Measurements from ENCODE around the gene MUC5B. TPM values are rescaled to one million over a fixed set of nuclear protein-coding genes. Genes with fewer than 3 reads are reported as not detected.

The MUC5B gene
- total and polyA plus RNA-seq, 2 donors from 2014 or later: 0.38 TPM; not detected in 1

DNA sequence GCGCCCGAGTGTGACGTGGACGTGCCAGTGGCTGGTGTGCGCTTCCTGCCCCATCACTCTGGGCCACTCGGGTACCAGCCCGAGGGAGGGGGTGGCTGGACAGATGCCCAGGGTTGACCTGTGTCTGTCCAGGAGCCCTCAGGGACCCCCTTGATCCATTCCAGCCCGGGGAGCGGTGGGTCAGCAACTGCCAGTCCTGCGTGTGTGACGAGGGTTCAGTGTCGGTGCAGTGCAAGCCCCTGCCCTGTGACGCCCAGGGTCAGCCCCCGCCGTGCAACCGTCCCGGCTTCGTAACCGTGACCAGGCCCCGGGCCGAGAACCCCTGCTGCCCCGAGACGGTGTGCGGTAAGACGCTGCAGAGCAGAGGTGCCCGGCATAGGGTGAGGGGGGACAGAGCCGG lies 34.5 kb downstream of the MUC5B start:
- Histone ChIP-seq H3K4me3 (ENCODE audit: low read length in 3 of 3) (no peak overlapping the region), H3K27ac (ENCODE audit: low read depth in 2 of 2, low read length in 2 of 2) (no peak overlapping the region), H3K27me3 (ENCODE audit: control insufficient read depth, insufficient read depth, low read length) (no peaks in the 10 kb centered on the region), H3K9me3 (ENCODE audit: control insufficient read depth in 2 of 3, insufficient read depth in 1 of 3, low read length in 3 of 3) (no peaks in the 10 kb centered on the region), H3K9ac (ENCODE audit: low read length in 3 of 3) (no peak overlapping the region), H3K36me3 (ENCODE audit: control insufficient read depth in 2 of 3, insufficient read depth in 3 of 3, low read length in 3 of 3) (no peaks in the 10 kb centered on the region), H3K4me1 (ENCODE audit: control insufficient read depth in 2 of 3, insufficient read depth in 2 of 3, low read depth in 1 of 3, low read length in 3 of 3) (peaks cover 0 to 6% (median 0%) of the 10 kb centered on the region in 3 donors)
- FAIRE-seq: no peak
- intact Hi-C loops (cut with DNase I): no loop called here
- DNase-seq: no peak
- TF ChIP-seq, protein P1, sequence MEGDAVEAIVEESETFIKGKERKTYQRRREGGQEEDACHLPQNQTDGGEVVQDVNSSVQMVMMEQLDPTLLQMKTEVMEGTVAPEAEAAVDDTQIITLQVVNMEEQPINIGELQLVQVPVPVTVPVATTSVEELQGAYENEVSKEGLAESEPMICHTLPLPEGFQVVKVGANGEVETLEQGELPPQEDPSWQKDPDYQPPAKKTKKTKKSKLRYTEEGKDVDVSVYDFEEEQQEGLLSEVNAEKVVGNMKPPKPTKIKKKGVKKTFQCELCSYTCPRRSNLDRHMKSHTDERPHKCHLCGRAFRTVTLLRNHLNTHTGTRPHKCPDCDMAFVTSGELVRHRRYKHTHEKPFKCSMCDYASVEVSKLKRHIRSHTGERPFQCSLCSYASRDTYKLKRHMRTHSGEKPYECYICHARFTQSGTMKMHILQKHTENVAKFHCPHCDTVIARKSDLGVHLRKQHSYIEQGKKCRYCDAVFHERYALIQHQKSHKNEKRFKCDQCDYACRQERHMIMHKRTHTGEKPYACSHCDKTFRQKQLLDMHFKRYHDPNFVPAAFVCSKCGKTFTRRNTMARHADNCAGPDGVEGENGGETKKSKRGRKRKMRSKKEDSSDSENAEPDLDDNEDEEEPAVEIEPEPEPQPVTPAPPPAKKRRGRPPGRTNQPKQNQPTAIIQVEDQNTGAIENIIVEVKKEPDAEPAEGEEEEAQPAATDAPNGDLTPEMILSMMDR (IDR thresholded peaks at IDR 0.05; ENCODE audit: borderline replicate concordance, extremely low read depth, insufficient read depth): no peak

DNA sequence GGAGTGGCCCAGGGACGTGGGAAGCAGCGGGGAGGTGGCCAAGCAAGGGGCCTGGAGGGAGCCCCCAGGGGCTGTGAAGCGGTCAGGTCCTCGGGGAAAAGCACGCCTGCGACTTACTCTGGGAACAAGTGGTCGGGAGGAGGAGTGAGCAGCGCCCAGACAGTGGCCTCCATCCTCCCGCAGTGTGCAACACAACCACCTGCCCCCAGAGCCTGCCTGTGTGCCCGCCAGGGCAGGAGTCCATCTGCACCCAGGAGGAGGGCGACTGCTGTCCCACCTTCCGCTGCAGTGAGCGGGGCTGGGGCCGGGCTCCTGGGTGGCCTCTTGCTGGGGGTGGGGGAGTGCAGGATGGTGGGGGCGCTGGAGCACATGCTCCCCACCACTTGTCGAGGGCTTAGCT lies 35.0 kb downstream of the MUC5B start:
- TF ChIP-seq, protein P1 (IDR thresholded peaks at IDR 0.05; ENCODE audit: borderline replicate concordance, extremely low read depth, insufficient read depth): no peak
- Histone ChIP-seq H3K9ac (ENCODE audit: low read length in 3 of 3) (no peak overlapping the region), H3K27ac (ENCODE audit: low read depth in 2 of 2, low read length in 2 of 2) (no peak overlapping the region), H3K9me3 (ENCODE audit: control insufficient read depth in 2 of 3, insufficient read depth in 1 of 3, low read length in 3 of 3) (no peaks in the 10 kb centered on the region), H3K36me3 (ENCODE audit: control insufficient read depth in 2 of 3, insufficient read depth in 3 of 3, low read length in 3 of 3) (no peaks in the 10 kb centered on the region), H3K4me1 (ENCODE audit: control insufficient read depth in 2 of 3, insufficient read depth in 2 of 3, low read depth in 1 of 3, low read length in 3 of 3) (peaks cover 0 to 8% (median 1%) of the 10 kb centered on the region in 3 donors), H3K27me3 (ENCODE audit: control insufficient read depth, insufficient read depth, low read length) (no peaks in the 10 kb centered on the region), H3K4me3 (ENCODE audit: low read length in 3 of 3) (no peak overlapping the region)
- FAIRE-seq (no peak), DNase-seq (no peak)
- intact Hi-C loops (cut with DNase I): no loop called here

DNA sequence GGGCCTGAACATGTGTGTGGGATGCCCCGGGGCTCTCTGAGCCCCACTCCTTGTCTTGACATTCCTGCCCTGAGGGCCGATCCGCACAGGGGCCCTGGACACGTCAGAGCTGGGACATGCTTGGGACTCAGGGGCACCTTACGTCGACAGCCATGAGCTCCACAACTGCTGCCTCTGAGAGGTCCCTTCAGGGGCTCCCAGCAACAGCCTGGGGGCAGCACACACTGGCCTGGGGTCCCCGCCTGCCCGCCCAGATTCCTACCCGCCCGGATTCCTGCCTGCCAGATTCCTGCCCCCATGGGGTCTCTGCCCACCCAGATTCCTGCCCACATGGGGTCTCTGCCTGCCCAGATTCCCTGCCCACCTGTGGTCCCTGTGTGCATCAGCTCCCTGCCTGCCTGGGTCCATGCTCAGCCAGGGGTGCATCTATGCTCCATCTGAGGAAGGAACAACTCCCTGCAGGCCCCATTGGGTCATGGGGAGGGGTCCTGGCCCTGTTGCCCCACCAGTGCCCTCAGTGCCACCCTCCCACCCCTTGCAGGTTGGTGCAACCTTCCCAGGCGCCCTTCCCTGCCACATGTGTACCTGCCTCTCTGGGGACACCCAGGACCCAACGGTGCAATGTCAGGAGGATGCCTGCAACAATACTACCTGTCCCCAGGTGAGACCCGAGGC lies 35.7 kb downstream of the MUC5B start:
- intact Hi-C loops (cut with DNase I): no loop called here
- FAIRE-seq: no peak
- Histone ChIP-seq H3K9me3 (ENCODE audit: control insufficient read depth in 2 of 3, insufficient read depth in 1 of 3, low read length in 3 of 3) (no peaks in the 10 kb centered on the region), H3K36me3 (ENCODE audit: control insufficient read depth in 2 of 3, insufficient read depth in 3 of 3, low read length in 3 of 3) (no peaks in the 10 kb centered on the region), H3K27ac (ENCODE audit: low read depth in 2 of 2, low read length in 2 of 2) (no peak overlapping the region), H3K27me3 (ENCODE audit: control insufficient read depth, insufficient read depth, low read length) (no peaks in the 10 kb centered on the region), H3K4me3 (ENCODE audit: low read length in 3 of 3) (no peak overlapping the region), H3K4me1 (ENCODE audit: control insufficient read depth in 2 of 3, insufficient read depth in 2 of 3, low read depth in 1 of 3, low read length in 3 of 3) (peaks cover 0 to 11% (median 5%) of the 10 kb centered on the region in 3 donors), H3K9ac (ENCODE audit: low read length in 3 of 3) (no peak overlapping the region)
- TF ChIP-seq, protein P1 (IDR thresholded peaks at IDR 0.05; ENCODE audit: borderline replicate concordance, extremely low read depth, insufficient read depth): no peak
- DNase-seq: no peak

DNA sequence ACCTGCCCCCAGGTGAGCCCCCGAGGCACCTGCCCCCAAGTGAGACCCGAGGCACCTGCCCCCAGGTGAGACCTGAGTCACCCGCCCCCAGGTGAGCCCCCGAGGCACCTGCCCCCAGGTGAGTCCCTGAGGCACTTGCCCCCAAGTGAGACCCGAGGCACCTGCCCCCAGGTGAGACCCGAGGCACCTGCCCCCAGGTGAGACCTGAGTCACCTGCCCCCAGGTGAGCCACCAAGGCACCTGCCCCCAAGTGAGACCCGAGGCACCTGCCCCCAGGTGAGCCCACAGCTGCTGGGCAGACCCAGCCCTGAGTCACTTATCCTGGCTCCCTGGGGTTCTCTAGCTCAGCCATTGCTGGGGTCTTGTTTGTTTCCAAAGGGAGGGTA lies 36.2 kb downstream of the MUC5B start:
- Histone ChIP-seq H3K36me3 (ENCODE audit: control insufficient read depth in 2 of 3, insufficient read depth in 3 of 3, low read length in 3 of 3) (no peaks in the 10 kb centered on the region), H3K27me3 (ENCODE audit: control insufficient read depth, insufficient read depth, low read length) (no peaks in the 10 kb centered on the region), H3K4me1 (ENCODE audit: control insufficient read depth in 2 of 3, insufficient read depth in 2 of 3, low read depth in 1 of 3, low read length in 3 of 3) (peaks cover 0 to 11% (median 5%) of the 10 kb centered on the region in 3 donors), H3K9me3 (ENCODE audit: control insufficient read depth in 2 of 3, insufficient read depth in 1 of 3, low read length in 3 of 3) (no peaks in the 10 kb centered on the region), H3K4me3 (ENCODE audit: low read length in 3 of 3) (no peak overlapping the region), H3K27ac (ENCODE audit: low read depth in 2 of 2, low read length in 2 of 2) (no peak overlapping the region), H3K9ac (ENCODE audit: low read length in 3 of 3) (no peak overlapping the region)
- intact Hi-C loops (cut with DNase I): no loop called here
- FAIRE-seq (no peak), DNase-seq (no peak)
- TF ChIP-seq, protein P1 (IDR thresholded peaks at IDR 0.05; ENCODE audit: borderline replicate concordance, extremely low read depth, insufficient read depth): no peak
